ENCODE measurements around the gene HAX1.

DNA sequence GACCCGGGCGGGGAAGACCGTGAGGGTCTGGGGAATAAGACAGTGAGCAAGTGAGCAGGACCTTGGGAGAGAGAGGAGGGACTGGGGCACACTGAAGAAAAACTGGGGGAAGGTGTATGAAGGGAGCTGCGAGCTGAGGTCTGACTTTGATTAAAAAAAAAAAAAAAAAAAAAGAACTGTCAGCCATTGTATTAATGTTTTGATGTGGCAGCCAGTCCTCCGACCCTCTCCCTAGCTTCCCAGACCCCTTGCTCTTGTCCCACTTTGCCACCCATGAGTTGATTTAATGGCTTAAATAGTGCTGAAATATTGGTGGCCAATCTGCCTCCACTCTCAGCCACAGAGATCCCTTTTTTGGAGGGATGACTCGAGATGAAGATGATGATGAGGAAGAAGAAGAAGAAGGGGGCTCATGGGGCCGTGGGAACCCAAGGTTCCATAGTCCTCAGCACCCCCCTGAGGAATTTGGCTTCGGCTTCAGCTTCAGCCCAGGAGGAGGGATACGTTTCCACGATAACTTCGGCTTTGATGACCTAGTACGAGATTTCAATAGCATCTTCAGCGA, 652 bp downstream of the HAX1 start:
- TF ChIP-seq CTCF (IDR thresholded peaks at IDR 0.05; ENCODE audit: insufficient read depth, low read depth, low read length) (no peak), EZH2 (IDR thresholded peaks at IDR 0.05; ENCODE audit: insufficient read depth, low read length) (no peak)

Data from astrocyte (in vitro differentiated cells and primary cell).